HFFc6 (cell line): ENCODE measurements around the gene TJP1. TPM values are rescaled to one million over a fixed set of nuclear protein-coding genes. Genes with fewer than 3 reads are reported as not detected.

Experiments
- DNase-seq: peaks from one replicate; pipeline ENCODE4 v3.0.0-alpha.2; 2018
- H3K27ac Mint-ChIP-seq: 2 replicates; pipeline ENCODE4 v1.8.0; 2020; ENCODE audit warnings: mild to moderate bottlenecking, mixed read lengths
- H3K27me3 Mint-ChIP-seq: 2 replicates; pipeline ENCODE4 v1.8.0; 2021; ENCODE audit warnings: mild to moderate bottlenecking, moderate library complexity, mixed read lengths; ENCODE audit not compliant: insufficient read depth
- H3K36me3 Mint-ChIP-seq: 2 replicates; pipeline ENCODE4 v1.8.0; 2021; ENCODE audit warnings: low read depth, mixed read lengths
- H3K4me1 Mint-ChIP-seq: 2 replicates; pipeline ENCODE4 v1.8.0; 2020; ENCODE audit warnings: low read depth, mixed read lengths
- H3K4me3 Mint-ChIP-seq: 2 replicates; pipeline ENCODE4 v1.8.0; 2020; ENCODE audit warnings: mild to moderate bottlenecking, moderate library complexity, mixed read lengths
- H3K9me3 Mint-ChIP-seq: 2 replicates; pipeline ENCODE4 v1.8.0; 2020; ENCODE audit warnings: mild to moderate bottlenecking, mixed read lengths
- total RNA-seq, 6 experiments: library from RNA; stranded (reverse); fragmentation: NEBNext Ultra II Directional; extraction: Animal tissue kit (Norgen Biotek cat#: 25700); gene quantifications; 2 replicates in 1 of 6; 3 replicates in 5 of 6; pipeline ENCODE4 v1.2.3, GENCODE V29; 2021
- TF ChIP-seq, protein P1 (sequence below): fragments of 200-600 bp; sonication (generic); IDR thresholded peaks from 2 replicates; pipeline ENCODE4 v1.5.0; 2021; ENCODE audit warnings: antibody characterized with exemption, mild to moderate bottlenecking

The TJP1 gene
- total RNA-seq, 6 experiments from 2014 or later = 60.1 to 76.3 (median 70.4) TPM

GRCh38 chr15:29651476-29652233 lies 170.6 kb downstream of the TJP1 start:
- H3K36me3 Mint-ChIP-seq = no peaks in the 10 kb centered on the region
- H3K27ac Mint-ChIP-seq = no peak overlapping the region
- H3K27me3 Mint-ChIP-seq = peaks cover 2% of the 10 kb centered on the region
- no peaks in the 10 kb centered on the region for H3K4me1 Mint-ChIP-seq
- TF ChIP-seq, protein P1, sequence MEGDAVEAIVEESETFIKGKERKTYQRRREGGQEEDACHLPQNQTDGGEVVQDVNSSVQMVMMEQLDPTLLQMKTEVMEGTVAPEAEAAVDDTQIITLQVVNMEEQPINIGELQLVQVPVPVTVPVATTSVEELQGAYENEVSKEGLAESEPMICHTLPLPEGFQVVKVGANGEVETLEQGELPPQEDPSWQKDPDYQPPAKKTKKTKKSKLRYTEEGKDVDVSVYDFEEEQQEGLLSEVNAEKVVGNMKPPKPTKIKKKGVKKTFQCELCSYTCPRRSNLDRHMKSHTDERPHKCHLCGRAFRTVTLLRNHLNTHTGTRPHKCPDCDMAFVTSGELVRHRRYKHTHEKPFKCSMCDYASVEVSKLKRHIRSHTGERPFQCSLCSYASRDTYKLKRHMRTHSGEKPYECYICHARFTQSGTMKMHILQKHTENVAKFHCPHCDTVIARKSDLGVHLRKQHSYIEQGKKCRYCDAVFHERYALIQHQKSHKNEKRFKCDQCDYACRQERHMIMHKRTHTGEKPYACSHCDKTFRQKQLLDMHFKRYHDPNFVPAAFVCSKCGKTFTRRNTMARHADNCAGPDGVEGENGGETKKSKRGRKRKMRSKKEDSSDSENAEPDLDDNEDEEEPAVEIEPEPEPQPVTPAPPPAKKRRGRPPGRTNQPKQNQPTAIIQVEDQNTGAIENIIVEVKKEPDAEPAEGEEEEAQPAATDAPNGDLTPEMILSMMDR = no peak
- H3K4me3 Mint-ChIP-seq = no peak overlapping the region
- no peak for DNase-seq
- H3K9me3 Mint-ChIP-seq = no peaks in the 10 kb centered on the region; the same call in 1 of the 2 replicates
